ENCODE results near the gene CDC123.

GRCh38 chr10:12184165-12184564, 11.8 kb upstream of the CDC123 start:
- no peak for TF ChIP-seq CTCF (IDR thresholded peaks at IDR 0.05)
- no peak for TF ChIP-seq POLR2A (IDR thresholded peaks at IDR 0.05)
- no peak for TF ChIP-seq POLR2AphosphoS5 (IDR thresholded peaks at IDR 0.05; ENCODE audit: insufficient read depth in 1 of 2, low read depth in 1 of 2)

All from vagina (tissue), 2 donors.